ENCODE data around the gene SMARCAL1. TPM values are rescaled to one million over a fixed set of nuclear protein-coding genes. Genes with fewer than 3 reads are reported as not detected.

SMARCAL1 gene
- total RNA-seq, 2 donors from 2014 or later, result 29.1 to 35.1 TPM

DNA sequence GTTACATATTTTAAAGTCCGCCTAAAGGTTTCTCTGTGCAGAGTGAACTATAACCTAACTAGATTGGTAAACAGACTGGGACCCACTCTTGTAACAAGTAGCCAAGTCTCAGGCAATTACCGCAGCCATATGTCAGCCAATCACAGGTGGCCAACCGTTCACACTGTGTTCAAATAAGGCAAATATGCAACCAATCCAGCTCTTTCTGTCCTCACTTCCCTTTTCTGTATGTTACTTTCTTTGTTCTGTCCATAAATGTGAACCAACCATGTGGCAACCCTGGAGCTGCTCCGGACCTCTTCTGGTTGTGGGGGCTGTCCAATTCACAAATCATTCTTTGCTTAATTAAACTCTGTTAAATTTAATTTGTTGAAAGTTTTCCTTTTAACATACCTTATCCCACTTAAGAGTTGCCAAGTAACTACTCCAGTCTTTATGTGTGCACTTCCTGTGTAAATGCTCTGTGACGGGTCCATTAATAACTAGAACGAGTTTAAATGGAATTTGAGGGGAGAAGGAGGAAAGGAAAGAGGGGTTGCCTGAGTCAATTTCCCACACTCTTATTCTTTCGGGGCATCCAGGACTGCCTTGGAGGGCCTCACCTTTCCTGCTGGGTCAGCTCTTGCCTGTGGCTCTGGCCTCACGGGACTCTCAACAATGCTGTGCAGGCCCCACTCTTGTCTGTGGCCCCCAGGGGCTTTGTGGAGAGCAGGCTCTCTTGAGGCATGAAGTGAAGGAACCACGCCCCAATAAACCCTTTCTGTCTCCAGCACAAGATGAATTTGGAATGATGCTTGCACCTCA, 79.7 kb downstream of the SMARCAL1 start:
- Mint-ChIP-seq H3K4me3 (no peak overlapping the region), H3K27me3 (ENCODE audit: insufficient read depth) (no peaks in the 10 kb centered on the region), H3K4me1 (no peaks in the 10 kb centered on the region), H3K27ac (no peak overlapping the region), H3K36me3 (ENCODE audit: low read depth) (no peaks in the 10 kb centered on the region), H3K9me3 (no peaks in the 10 kb centered on the region)
- Histone ChIP-seq H3K27ac (ENCODE audit: low read depth, low read length) (no peak overlapping the region), H3K27me3 (ENCODE audit: control insufficient read depth, insufficient read depth, low read length, poor library complexity, severe bottlenecking) (no peaks in the 10 kb centered on the region), H3K36me3 (ENCODE audit: control insufficient read depth, insufficient read depth, low read length) (no peaks in the 10 kb centered on the region), H3K4me1 (ENCODE audit: control insufficient read depth, insufficient read depth, low read length) (no peaks in the 10 kb centered on the region), H3K9ac (ENCODE audit: extremely low read depth, low read length, poor library complexity, severe bottlenecking) (no peak overlapping the region), H3K9me3 (ENCODE audit: control insufficient read depth, low read length) (no peaks in the 10 kb centered on the region), H3K4me3 (ENCODE audit: low read length) (no peak overlapping the region)
- 90 to 92% methylated on average over 5 to 9 of the region's 9 CpGs for WGBS, 2 experiments (ENCODE audit: insufficient coverage in 1 of 2, insufficient read length in 1 of 2)
- DNase-seq, result no peak
- TF ChIP-seq, protein P1, sequence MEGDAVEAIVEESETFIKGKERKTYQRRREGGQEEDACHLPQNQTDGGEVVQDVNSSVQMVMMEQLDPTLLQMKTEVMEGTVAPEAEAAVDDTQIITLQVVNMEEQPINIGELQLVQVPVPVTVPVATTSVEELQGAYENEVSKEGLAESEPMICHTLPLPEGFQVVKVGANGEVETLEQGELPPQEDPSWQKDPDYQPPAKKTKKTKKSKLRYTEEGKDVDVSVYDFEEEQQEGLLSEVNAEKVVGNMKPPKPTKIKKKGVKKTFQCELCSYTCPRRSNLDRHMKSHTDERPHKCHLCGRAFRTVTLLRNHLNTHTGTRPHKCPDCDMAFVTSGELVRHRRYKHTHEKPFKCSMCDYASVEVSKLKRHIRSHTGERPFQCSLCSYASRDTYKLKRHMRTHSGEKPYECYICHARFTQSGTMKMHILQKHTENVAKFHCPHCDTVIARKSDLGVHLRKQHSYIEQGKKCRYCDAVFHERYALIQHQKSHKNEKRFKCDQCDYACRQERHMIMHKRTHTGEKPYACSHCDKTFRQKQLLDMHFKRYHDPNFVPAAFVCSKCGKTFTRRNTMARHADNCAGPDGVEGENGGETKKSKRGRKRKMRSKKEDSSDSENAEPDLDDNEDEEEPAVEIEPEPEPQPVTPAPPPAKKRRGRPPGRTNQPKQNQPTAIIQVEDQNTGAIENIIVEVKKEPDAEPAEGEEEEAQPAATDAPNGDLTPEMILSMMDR (conservative IDR thresholded peaks at IDR 0.05), result no peak

DNA sequence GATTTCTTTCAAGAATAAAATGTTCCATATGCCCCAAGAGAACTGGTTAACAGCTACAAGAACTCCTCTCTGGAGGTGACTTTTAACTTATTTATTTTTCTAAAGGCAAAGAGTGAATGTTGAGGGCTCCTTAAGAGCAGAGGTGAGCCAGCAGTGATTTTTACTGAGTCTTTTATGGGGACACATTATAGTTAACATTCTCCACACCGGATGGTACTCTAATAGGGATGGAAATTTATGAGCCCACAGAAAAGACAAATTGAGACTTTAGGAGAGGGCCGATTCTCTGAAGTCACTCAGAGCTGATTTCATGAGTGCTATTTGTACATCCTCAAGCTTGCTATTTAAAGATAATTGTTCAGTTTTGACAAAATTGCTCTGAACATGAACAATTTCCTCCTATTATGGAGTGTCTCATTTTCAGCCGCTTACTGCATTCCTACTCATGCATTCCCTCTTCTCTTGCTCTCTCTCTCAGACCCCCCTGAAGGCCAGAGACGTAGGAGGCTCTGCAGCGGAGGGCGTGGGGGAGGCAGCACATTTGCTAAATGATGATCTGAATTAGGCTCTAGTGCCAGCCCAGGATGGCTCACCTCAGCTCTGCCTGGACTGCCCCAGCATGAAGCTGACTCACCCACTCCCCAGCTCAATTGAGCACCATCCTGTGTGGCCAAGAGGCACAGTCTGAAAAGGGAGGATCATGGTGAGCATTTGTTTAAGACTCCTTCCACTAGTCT, 80.5 kb downstream of the SMARCAL1 start:
- 91 to 100% methylated on average over 3 to 6 of the region's 6 CpGs for WGBS, 2 experiments (ENCODE audit: insufficient coverage in 1 of 2, insufficient read length in 1 of 2)
- DNase-seq, result no peak
- Mint-ChIP-seq H3K4me1 (peaks cover 4% of the 10 kb centered on the region), H3K36me3 (ENCODE audit: low read depth) (no peaks in the 10 kb centered on the region), H3K4me3 (no peak overlapping the region), H3K27ac (no peak overlapping the region), H3K9me3 (no peaks in the 10 kb centered on the region), H3K27me3 (ENCODE audit: insufficient read depth) (no peaks in the 10 kb centered on the region)
- Histone ChIP-seq H3K4me3 (ENCODE audit: low read length) (no peak overlapping the region), H3K9me3 (ENCODE audit: control insufficient read depth, low read length) (no peaks in the 10 kb centered on the region), H3K4me1 (ENCODE audit: control insufficient read depth, insufficient read depth, low read length) (no peaks in the 10 kb centered on the region), H3K36me3 (ENCODE audit: control insufficient read depth, insufficient read depth, low read length) (no peaks in the 10 kb centered on the region), H3K27me3 (ENCODE audit: control insufficient read depth, insufficient read depth, low read length, poor library complexity, severe bottlenecking) (no peaks in the 10 kb centered on the region), H3K27ac (ENCODE audit: low read depth, low read length) (no peak overlapping the region), H3K9ac (ENCODE audit: extremely low read depth, low read length, poor library complexity, severe bottlenecking) (no peak overlapping the region)
- TF ChIP-seq, protein P1 (conservative IDR thresholded peaks at IDR 0.05), result no peak

DNA sequence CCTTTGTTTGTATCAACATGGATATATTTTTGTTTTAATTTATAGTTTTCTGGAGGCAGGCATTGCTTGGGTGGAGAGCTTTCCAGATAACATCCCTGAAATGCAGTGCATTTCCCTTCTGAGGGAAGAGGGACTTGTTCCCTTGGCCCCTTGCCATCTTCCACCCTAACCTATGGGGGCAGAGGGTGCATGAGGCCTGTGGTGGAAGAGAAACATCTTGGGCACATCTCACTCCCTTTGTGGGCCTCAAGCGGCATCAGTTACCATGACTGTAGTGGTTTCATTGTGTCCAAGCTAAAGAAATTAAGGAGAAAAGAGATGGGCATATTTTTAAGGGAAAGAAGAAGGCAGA, 81.0 kb downstream of the SMARCAL1 start:
- WGBS, 2 experiments (ENCODE audit: insufficient coverage in 1 of 2, insufficient read length in 1 of 2), result 97% methylated on average over 1 of the region's 1 CpG; no CpG with 5 or more reads in 1 of the 2 experiments
- no peaks in the 10 kb centered on the region for H3K27me3 Mint-ChIP-seq (ENCODE audit: insufficient read depth)
- no peaks in the 10 kb centered on the region for H3K36me3 ChIP-seq (ENCODE audit: control insufficient read depth, insufficient read depth, low read length)
- no peak overlapping the region for H3K9ac ChIP-seq (ENCODE audit: extremely low read depth, low read length, poor library complexity, severe bottlenecking)
- H3K36me3 Mint-ChIP-seq (ENCODE audit: low read depth), result no peaks in the 10 kb centered on the region
- TF ChIP-seq, protein P1 (conservative IDR thresholded peaks at IDR 0.05), result no peak
- no peak overlapping the region for H3K27ac ChIP-seq (ENCODE audit: low read depth, low read length)
- H3K27ac Mint-ChIP-seq, result no peak overlapping the region
- H3K4me1 Mint-ChIP-seq, result peaks cover 7% of the 10 kb centered on the region
- no peaks in the 10 kb centered on the region for H3K27me3 ChIP-seq (ENCODE audit: control insufficient read depth, insufficient read depth, low read length, poor library complexity, severe bottlenecking)
- H3K9me3 Mint-ChIP-seq, result no peaks in the 10 kb centered on the region
- no peaks in the 10 kb centered on the region for H3K4me1 ChIP-seq (ENCODE audit: control insufficient read depth, insufficient read depth, low read length)
- DNase-seq, result no peak
- no peak overlapping the region for H3K4me3 Mint-ChIP-seq
- H3K9me3 ChIP-seq (ENCODE audit: control insufficient read depth, low read length), result no peaks in the 10 kb centered on the region
- no peak overlapping the region for H3K4me3 ChIP-seq (ENCODE audit: low read length)

Data from endodermal cell (in vitro differentiated cells).